Head of caudate nucleus (tissue), 42 donors: Measurements from ENCODE around the gene SOX10.
"Not testable (repeated sequence)": the region's sequence is repeated elsewhere in the genome, so short reads cannot be mapped to it uniquely, and the experiment has no call there.

ENCODE experiments used
- DNase-seq, 42 donors: peaks; one replicate each; pipeline versions ENCODE4 v3.0.0 to v3.0.0-alpha.2; 2020 to 2021; ENCODE audit warnings: mixed read lengths in 7 of 42
- intact Hi-C: fragments of 100-400 bp; cut with DNase I; formaldehyde crosslinking; loops from one replicate; pipeline ENCODE4 v1.15.0; 2022

SOX10 gene

GRCh38 chr22:37991731-37992442, 7.5 kb upstream of the SOX10 start:
- DNase-seq, result no peak
- intact Hi-C loops, result no loop called here

GRCh38 chr22:37990862-37991261, 6.5 kb upstream of the SOX10 start:
- intact Hi-C loops, result no loop called here
- DNase-seq, result no peak

GRCh38 chr22:37990301-37990700, 5.9 kb upstream of the SOX10 start:
- DNase-seq, result peak in 3 of 42 donors; percentile 36 to 68 (median 56)
- intact Hi-C loops, result no loop called here

- intact Hi-C loops, result no loop called here
- no peak for DNase-seq
Measured at GRCh38 chr22:37989146-37990045, 5.0 kb upstream of the SOX10 start.

GRCh38 chr22:37986371-37986770, 2.0 kb upstream of the SOX10 start:
- peak in 4 of 42 donors; percentile 41 to 72 (median 48) for DNase-seq
- intact Hi-C loops, result no loop called here

- intact Hi-C loops, result loop anchor here (2.0 kb wide), 1 partner anchor 31 kb away; no protein-coding TSS in a partner anchor
- peak; percentile 66 to 94 (median 86) for DNase-seq
Measured at GRCh38 chr22:37985751-37986281, 1.5 kb upstream of the SOX10 start.

- peak in 3 of 42 donors; percentile 29 to 58 (median 36) for DNase-seq
- intact Hi-C loops, result loop anchor here (2.0 kb wide), 1 partner anchor 32 kb away; no protein-coding TSS in a partner anchor
Measured at GRCh38 chr22:37985050-37985585, 763 bp upstream of the SOX10 start.

GRCh38 chr22:37982938-37983859, 1.2 kb downstream of the SOX10 start:
- peak in 13 of 42 donors; percentile 51 to 82 (median 67) for DNase-seq
- intact Hi-C loops, result no loop called here

GRCh38 chr22:37982151-37982785, 2.1 kb downstream of the SOX10 start:
- intact Hi-C loops, result no loop called here
- no peak for DNase-seq

- intact Hi-C loops, result no loop called here
- peak in 3 of 42 donors; percentile 29 to 61 (median 38) for DNase-seq
Measured at GRCh38 chr22:37981282-37982011, 2.9 kb downstream of the SOX10 start.

GRCh38 chr22:37979782-37980181, 4.6 kb downstream of the SOX10 start:
- DNase-seq, result peak in 29 of 42 donors; percentile 41 to 83 (median 67)
- intact Hi-C loops, result no loop called here

GRCh38 chr22:37976547-37976946, 7.8 kb downstream of the SOX10 start:
- DNase-seq, result peak in 1 of 42 donors; percentile 53
- intact Hi-C loops, result no loop called here

- DNase-seq, intact Hi-C loops: not testable (repeated sequence)
Measured at GRCh38 chr22:37976022-37976421, 8.3 kb downstream of the SOX10 start.

- no peak for DNase-seq
- intact Hi-C loops, result no loop called here
Measured at GRCh38 chr22:37975153-37975552, 9.2 kb downstream of the SOX10 start.

- peak in 1 of 42 donors; percentile 50 for DNase-seq
- intact Hi-C loops, result no loop called here
Measured at GRCh38 chr22:37973271-37974170, 10.8 kb downstream of the SOX10 start.

- intact Hi-C loops, result no loop called here
- DNase-seq, result peak in 7 of 42 donors; percentile 31 to 80 (median 59)
Measured at GRCh38 chr22:37972527-37972926, 11.8 kb downstream of the SOX10 start.
